ENCODE measurements around the gene TMEM147.

The TMEM147 gene

GRCh38 chr19:35544110-35544802 lies 1.2 kb upstream of the TMEM147 start:
- TF ChIP-seq, protein P1, sequence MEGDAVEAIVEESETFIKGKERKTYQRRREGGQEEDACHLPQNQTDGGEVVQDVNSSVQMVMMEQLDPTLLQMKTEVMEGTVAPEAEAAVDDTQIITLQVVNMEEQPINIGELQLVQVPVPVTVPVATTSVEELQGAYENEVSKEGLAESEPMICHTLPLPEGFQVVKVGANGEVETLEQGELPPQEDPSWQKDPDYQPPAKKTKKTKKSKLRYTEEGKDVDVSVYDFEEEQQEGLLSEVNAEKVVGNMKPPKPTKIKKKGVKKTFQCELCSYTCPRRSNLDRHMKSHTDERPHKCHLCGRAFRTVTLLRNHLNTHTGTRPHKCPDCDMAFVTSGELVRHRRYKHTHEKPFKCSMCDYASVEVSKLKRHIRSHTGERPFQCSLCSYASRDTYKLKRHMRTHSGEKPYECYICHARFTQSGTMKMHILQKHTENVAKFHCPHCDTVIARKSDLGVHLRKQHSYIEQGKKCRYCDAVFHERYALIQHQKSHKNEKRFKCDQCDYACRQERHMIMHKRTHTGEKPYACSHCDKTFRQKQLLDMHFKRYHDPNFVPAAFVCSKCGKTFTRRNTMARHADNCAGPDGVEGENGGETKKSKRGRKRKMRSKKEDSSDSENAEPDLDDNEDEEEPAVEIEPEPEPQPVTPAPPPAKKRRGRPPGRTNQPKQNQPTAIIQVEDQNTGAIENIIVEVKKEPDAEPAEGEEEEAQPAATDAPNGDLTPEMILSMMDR (IDR thresholded peaks at IDR 0.05; ENCODE audit: insufficient read depth, low read length, poor library complexity, severe bottlenecking): no peak
- Histone ChIP-seq H3K36me3 (ENCODE audit: control insufficient read depth, insufficient read depth, low read length) (peaks cover 4% of the 10 kb centered on the region), H3K27me3 (replicated peaks; ENCODE audit: control insufficient read depth, insufficient read depth, low read length) (no peaks in the 10 kb centered on the region), H3K4me3 (replicated peaks; ENCODE audit: low read depth, low read length) (peak overlapping the region; percentile 78)
- no peak for DNase-seq (ENCODE audit: extremely low read depth, insufficient read length)

- Histone ChIP-seq H3K27me3 (replicated peaks; ENCODE audit: control insufficient read depth, insufficient read depth, low read length) (no peaks in the 10 kb centered on the region), H3K36me3 (ENCODE audit: control insufficient read depth, insufficient read depth, low read length) (peaks cover 9% of the 10 kb centered on the region), H3K4me3 (replicated peaks; ENCODE audit: low read depth, low read length) (peak overlapping the region; percentile 78)
- peak; percentile 77 for DNase-seq (ENCODE audit: extremely low read depth, insufficient read length)
- TF ChIP-seq, protein P1 (IDR thresholded peaks at IDR 0.05; ENCODE audit: insufficient read depth, low read length, poor library complexity, severe bottlenecking): no peak
Measured at GRCh38 chr19:35545855-35546381, 492 bp downstream of the TMEM147 start.

DNA sequence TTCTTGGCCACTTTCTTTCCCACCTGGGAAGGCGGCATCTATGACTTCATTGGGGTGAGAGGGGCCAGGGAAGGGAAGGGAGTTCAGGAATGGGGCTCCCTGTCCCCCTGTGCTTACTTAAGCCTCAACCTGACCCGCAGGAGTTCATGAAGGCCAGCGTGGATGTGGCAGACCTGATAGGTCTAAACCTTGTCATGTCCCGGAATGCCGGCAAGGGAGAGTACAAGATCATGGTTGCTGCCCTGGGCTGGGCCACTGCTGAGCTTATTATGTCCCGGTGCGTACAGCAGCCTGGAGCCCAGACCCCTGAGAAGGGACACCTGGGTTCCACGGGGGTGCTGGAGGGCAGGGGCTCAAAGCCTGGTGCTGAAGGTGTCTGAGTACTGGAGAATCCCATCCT lies 1.1 kb downstream of the TMEM147 start:
- peaks cover 9% of the 10 kb centered on the region for H3K36me3 ChIP-seq (ENCODE audit: control insufficient read depth, insufficient read depth, low read length)

DNA sequence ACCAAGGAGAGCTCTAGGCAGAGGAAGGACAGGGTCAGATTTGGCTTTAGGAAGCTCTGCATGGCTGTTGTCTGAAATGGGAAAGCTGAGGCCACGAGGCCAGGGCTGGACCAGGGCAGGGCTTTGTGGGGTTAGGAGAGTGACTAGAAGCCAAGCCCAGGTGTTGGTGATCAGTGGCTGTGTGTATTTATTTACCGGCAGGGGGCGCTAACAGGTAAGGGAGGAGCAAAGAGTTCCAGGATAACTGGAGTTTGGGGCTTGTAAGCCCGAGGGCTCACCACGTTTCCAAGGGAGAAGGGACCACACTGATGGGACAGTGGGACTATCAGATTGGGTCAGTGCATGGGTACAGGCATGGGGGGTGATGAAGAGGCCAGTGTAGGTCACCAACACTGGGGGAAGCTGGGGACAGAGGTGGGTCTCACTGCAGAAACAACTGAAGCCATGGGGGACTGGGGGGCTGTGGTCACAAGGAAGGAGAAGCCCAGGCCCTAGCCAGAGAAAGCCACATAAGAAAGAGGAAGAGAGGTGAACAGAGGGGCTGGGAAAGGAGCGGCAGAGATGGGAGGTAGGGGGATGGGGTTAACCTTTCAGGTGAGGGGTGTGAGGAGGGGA lies 3.9 kb downstream of the TMEM147 start:
- H3K27me3 ChIP-seq (replicated peaks; ENCODE audit: control insufficient read depth, insufficient read depth, low read length): no peaks in the 10 kb centered on the region
- peaks cover 6% of the 10 kb centered on the region; the same call in 1 of the 2 replicates for H3K36me3 ChIP-seq (ENCODE audit: control insufficient read depth, insufficient read depth, low read length)
- TF ChIP-seq, protein P1 (IDR thresholded peaks at IDR 0.05; ENCODE audit: insufficient read depth, low read length, poor library complexity, severe bottlenecking): peak; percentile 67
- no peak overlapping the region for H3K4me3 ChIP-seq (replicated peaks; ENCODE audit: low read depth, low read length)
- DNase-seq (ENCODE audit: extremely low read depth, insufficient read length): peak; percentile 46

More for the DNA sequence above, 1.1 kb downstream of the TMEM147 start:
- Histone ChIP-seq H3K27me3 (replicated peaks; ENCODE audit: control insufficient read depth, insufficient read depth, low read length) (no peaks in the 10 kb centered on the region), H3K4me3 (replicated peaks; ENCODE audit: low read depth, low read length) (peak overlapping the region; percentile 78)
- TF ChIP-seq, protein P1 (IDR thresholded peaks at IDR 0.05; ENCODE audit: insufficient read depth, low read length, poor library complexity, severe bottlenecking): no peak
- no peak for DNase-seq (ENCODE audit: extremely low read depth, insufficient read length)

DNA sequence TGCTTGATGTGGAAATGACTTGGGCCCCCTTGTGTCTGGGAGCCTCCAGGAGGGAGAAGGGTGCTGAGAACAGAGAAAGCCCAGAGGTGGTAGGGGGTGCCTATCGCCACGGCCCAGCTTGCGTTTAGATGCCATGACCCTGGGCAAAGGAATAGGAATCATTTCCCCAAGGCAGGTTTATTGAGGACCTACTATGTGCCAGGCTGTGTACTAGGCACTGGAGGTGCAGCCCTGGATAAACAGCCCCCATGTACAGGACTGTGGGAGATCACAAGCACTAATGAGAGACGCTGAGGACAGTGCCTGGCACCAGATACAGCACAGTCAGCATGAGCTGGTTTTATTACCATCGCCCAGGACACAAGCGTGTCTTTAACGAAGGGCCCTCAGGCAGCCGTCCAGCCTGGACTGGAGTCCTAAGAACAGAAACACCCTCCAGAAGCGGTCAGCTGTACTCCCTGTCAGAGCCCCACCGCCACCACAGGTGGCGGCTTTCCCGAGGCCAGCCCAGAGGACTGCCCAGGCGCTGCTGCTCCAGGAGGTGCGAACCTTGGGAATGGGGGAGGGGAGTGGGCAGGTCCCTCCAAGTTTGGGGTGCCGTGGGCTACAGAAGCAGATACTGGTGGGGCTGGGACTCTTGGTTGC lies 4.6 kb downstream of the TMEM147 start:
- no peak overlapping the region for H3K4me3 ChIP-seq (replicated peaks; ENCODE audit: low read depth, low read length)
- TF ChIP-seq, protein P1 (IDR thresholded peaks at IDR 0.05; ENCODE audit: insufficient read depth, low read length, poor library complexity, severe bottlenecking): no peak
- peaks cover 6% of the 10 kb centered on the region; the same call in 1 of the 2 replicates for H3K36me3 ChIP-seq (ENCODE audit: control insufficient read depth, insufficient read depth, low read length)
- DNase-seq (ENCODE audit: extremely low read depth, insufficient read length): no peak
- no peaks in the 10 kb centered on the region for H3K27me3 ChIP-seq (replicated peaks; ENCODE audit: control insufficient read depth, insufficient read depth, low read length)
